A549 (cell line): ENCODE measurements around the gene KATNIP.

Experiments
- CTCF ChIP-seq: fragments of >200 bp; sonication (Bioruptor Twin); formaldehyde crosslinking; IDR thresholded peaks from 3 replicates; pipeline ENCODE4 v1.5.1; 2016
- ELK1 ChIP-seq: fragments of 150-350 bp; IDR thresholded peaks from 2 replicates; pipeline ENCODE4 v1.6.1; 2014; ENCODE audit warnings: low read depth, mild to moderate bottlenecking, low read length
- RFX5 ChIP-seq: fragments of 450-650 bp; IDR thresholded peaks from 2 replicates; pipeline ENCODE4 v1.7.1; 2014; ENCODE audit warnings: antibody characterized with exemption, mild to moderate bottlenecking, moderate library complexity

DNA sequence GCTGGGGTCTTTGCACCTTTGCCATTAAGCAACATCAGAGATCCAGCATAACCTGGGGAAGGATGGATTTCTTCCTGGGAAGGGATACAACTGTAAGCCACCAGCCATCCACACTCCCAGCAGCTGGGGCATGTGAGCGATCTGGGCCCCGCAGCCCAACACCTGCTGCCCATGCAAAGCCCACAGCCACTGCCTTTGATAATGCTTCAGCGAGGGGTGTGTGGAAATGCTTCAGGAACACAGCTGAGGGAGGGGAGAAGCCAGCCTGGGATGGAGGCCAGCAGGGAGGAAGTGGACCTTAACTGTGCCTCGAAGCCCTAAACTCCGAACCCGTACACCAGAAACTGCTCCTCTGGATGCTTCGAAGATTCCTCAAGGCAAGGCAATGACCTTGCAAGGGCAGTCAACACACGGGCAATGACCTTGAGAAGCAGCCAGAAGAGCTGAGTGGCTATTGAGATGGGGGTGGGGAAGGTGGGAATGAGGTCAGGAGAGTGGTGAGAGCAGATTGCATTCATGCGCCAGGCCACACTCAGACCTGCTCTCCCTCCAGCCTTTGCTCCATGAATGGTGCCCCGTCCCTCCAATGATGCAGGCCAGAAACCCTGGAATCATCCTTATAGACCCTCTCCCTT lies 49.1 kb downstream of the KATNIP start:
- TF ChIP-seq CTCF = no peak
- TF ChIP-seq RFX5 = no peak
- no peak for TF ChIP-seq ELK1
